Parathyroid adenoma (tissue), 2 donors: ENCODE results near the gene DTD1.

ENCODE experiments used
- H2AFZ ChIP-seq: fragments of 300-600 bp; sonication (generic); one replicate; pipeline ENCODE4 v1.7.0; 2017; ENCODE audit warnings: antibody characterized with exemption, mild to moderate bottlenecking
- H3K27ac ChIP-seq: fragments of 300-600 bp; sonication (generic); one replicate; pipeline ENCODE4 v1.7.0; 2017
- H3K27me3 ChIP-seq: fragments of 300-600 bp; sonication (generic); one replicate; pipeline ENCODE4 v1.7.0; 2017; ENCODE audit warnings: low read length; ENCODE audit not compliant: control insufficient read depth, insufficient read depth
- H3K36me3 ChIP-seq: fragments of 300-600 bp; sonication (generic); one replicate; pipeline ENCODE4 v1.7.0; 2017; ENCODE audit warnings: low read length; ENCODE audit not compliant: control insufficient read depth, insufficient read depth
- H3K4me1 ChIP-seq: fragments of 300-600 bp; sonication (generic); one replicate; pipeline ENCODE4 v1.7.0; 2017; ENCODE audit warnings: control low read depth
- H3K4me2 ChIP-seq: fragments of 300-600 bp; sonication (generic); one replicate; pipeline ENCODE4 v1.7.0; 2017; ENCODE audit warnings: low read length
- H3K4me3 ChIP-seq: fragments of 300-600 bp; sonication (generic); one replicate; pipeline ENCODE4 v1.7.0; 2017; ENCODE audit warnings: low read depth, low read length
- H3K79me2 ChIP-seq: fragments of 300-600 bp; sonication (generic); one replicate; pipeline ENCODE4 v1.7.0; 2017; ENCODE audit warnings: control low read depth
- H3K9ac ChIP-seq: fragments of 300-600 bp; sonication (generic); one replicate; pipeline ENCODE4 v1.7.0; 2017; ENCODE audit warnings: mild to moderate bottlenecking
- H3K9me3 ChIP-seq: fragments of 300-600 bp; sonication (generic); one replicate; pipeline ENCODE4 v1.7.0; 2017; ENCODE audit warnings: low read length; ENCODE audit not compliant: control insufficient read depth
- CTCF ChIP-seq: fragments of 300-600 bp; sonication (generic); IDR thresholded peaks from one replicate; pipeline ENCODE4 v1.7.0; 2017; ENCODE audit warnings: antibody characterized with exemption, mild to moderate bottlenecking
- donor health status: primary hyperparathyroidism.

The DTD1 gene

DNA sequence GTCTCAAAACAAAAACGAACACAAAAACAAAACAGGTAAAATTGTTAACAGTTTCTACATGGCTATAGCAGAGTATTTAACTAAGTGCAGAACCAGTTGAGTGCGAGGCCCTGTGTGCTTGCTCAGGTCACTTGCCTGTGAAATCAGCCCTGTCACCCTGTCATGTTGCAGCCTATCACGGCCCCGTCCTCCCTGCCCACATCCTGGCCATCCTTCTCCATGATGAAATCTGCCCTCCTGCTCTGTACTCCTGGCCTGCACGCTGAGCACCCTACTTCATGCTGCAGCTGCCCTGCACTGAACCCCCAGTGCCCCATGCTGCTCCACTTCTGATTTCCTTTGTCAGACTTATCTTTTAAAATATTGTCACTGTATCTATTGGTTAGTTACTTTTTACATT, 62.4 kb downstream of the DTD1 start:
- H3K79me2 ChIP-seq = peaks cover 7% of the 10 kb centered on the region

DNA sequence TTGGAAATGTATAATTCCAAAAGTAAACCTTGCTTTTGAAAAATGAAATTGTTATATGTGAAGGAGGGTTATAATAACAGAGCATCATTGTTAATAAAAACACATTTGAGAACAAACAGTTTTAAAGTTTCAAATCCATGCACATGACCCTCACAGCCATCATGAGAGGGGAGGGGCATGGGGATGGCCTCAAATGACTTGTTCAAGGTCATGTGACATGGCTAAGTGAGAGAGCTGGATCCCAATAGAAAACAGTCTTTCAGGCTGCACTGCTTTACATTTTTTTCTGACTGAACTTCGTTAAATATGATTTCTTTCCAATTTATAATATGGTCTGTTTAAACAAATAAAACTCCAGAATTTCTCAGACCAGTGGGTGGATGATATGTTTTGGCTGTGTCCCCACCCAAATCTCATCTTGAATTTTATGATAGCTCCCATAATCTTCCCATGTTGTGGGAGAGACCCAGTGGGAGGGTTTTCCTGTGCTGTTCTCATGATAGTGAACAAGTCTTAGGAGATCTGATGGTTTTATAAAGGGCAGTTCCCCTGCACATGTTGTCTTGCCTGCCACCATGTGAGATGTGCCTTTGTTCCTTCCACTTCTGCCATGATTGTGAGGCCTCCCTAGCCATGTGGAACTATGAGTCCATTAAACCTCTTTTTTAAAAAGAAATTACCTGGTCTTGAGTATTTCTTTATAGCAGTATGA, 66.0 kb downstream of the DTD1 start:
- H3K36me3 ChIP-seq = no peaks in the 10 kb centered on the region
- H3K27me3 ChIP-seq = no peaks in the 10 kb centered on the region
- H3K9me3 ChIP-seq = no peaks in the 10 kb centered on the region
- H3K4me2 ChIP-seq = no peak overlapping the region
- H3K4me1 ChIP-seq = no peaks in the 10 kb centered on the region
- no peak overlapping the region for H3K27ac ChIP-seq
- no peak overlapping the region for H3K4me3 ChIP-seq
- no peak overlapping the region for H3K9ac ChIP-seq
- no peaks in the 10 kb centered on the region for H3K79me2 ChIP-seq
- H2AFZ ChIP-seq = no peak overlapping the region
- no peak for TF ChIP-seq CTCF

More for the DNA sequence above, 62.4 kb downstream of the DTD1 start:
- no peaks in the 10 kb centered on the region for H3K36me3 ChIP-seq
- H3K9ac ChIP-seq = no peak overlapping the region
- no peak overlapping the region for H3K4me3 ChIP-seq
- H2AFZ ChIP-seq = no peak overlapping the region
- H3K4me2 ChIP-seq = no peak overlapping the region
- no peak for TF ChIP-seq CTCF
- peaks cover 5% of the 10 kb centered on the region for H3K4me1 ChIP-seq
- no peak overlapping the region for H3K27ac ChIP-seq
- H3K27me3 ChIP-seq = no peaks in the 10 kb centered on the region
- no peaks in the 10 kb centered on the region for H3K9me3 ChIP-seq

DNA sequence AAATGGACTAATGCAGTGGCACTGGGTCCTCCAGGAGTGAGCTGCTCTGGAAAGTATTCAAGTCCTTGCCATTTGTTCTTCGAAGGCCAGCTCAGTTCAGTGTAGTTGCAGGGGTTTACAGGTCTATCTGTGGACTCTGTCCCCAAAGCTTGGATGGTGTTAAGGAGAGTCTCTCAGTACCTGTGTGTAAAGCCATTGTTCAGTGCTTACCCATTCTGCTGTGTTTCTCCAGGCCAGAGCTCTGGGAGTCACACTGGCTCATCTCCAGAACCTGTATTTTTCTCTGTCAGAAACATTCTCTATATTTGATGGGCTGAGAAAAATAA, 66.6 kb downstream of the DTD1 start:
- no peaks in the 10 kb centered on the region for H3K9me3 ChIP-seq
- H3K4me1 ChIP-seq = no peaks in the 10 kb centered on the region
- no peak overlapping the region for H3K9ac ChIP-seq
- H3K4me2 ChIP-seq = no peak overlapping the region
- H3K36me3 ChIP-seq = no peaks in the 10 kb centered on the region
- H3K27ac ChIP-seq = no peak overlapping the region
- H3K4me3 ChIP-seq = no peak overlapping the region
- H3K27me3 ChIP-seq = no peaks in the 10 kb centered on the region
- no peak for TF ChIP-seq CTCF
- no peak overlapping the region for H2AFZ ChIP-seq
- H3K79me2 ChIP-seq = no peaks in the 10 kb centered on the region

DNA sequence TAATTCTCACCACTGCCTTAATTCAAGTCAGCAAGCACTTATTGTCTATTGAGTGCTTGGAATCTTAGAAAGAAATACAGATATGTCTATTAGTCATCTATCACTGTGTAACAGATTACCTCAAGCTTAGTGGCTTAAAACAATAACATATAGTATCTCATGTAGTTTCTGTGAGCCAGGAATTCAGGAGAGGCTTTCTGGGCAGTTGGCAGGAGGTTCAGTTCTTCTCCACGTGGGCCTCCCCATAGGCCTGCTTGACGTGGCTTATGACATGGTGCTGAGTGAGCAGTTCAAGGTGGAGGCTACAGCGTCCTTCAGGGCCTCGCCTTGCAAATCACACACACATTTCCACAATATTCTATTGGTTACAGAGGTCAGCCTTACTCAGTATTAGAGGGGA, 69.7 kb downstream of the DTD1 start:
- Histone ChIP-seq H3K4me2 (no peak overlapping the region), H3K79me2 (no peaks in the 10 kb centered on the region), H3K4me3 (no peak overlapping the region), H3K9ac (no peak overlapping the region), H2AFZ (no peak overlapping the region), H3K4me1 (no peaks in the 10 kb centered on the region), H3K27me3 (no peaks in the 10 kb centered on the region), H3K27ac (no peak overlapping the region), H3K9me3 (no peaks in the 10 kb centered on the region), H3K36me3 (no peaks in the 10 kb centered on the region)
- TF ChIP-seq CTCF = no peak
